Esophagus muscularis mucosa (tissue), 4 donors: Measurements from ENCODE around the gene ZSCAN5A.

Source experiments
- EP300 ChIP-seq: sonication (generic); formaldehyde crosslinking; IDR thresholded peaks from one replicate; pipeline ENCODE4 v1.6.1; 2017; ENCODE audit warnings: antibody characterized with exemption
- POLR2A ChIP-seq: fragments of 450-650 bp; IDR thresholded peaks from one replicate; pipeline ENCODE4 v1.6.1; 2017; ENCODE audit warnings: antibody characterized with exemption, moderate library complexity, mild to moderate bottlenecking, low read depth
- POLR2AphosphoS5 ChIP-seq, 2 donors: sonication (generic); formaldehyde crosslinking; IDR thresholded peaks; one replicate each; pipeline ENCODE4 v1.6.1; 2017; ENCODE audit warnings: antibody characterized with exemption in 2 of 2
- TF ChIP-seq, protein P1 (sequence below), 3 experiments: fragments of 200-600 bp in 2 of 3; fragments of 450-650 bp in 1 of 3; sonication (generic) in 2 of 3; IDR thresholded peaks; one replicate each; pipeline ENCODE4 v1.5.1; 2017 to 2019; ENCODE audit warnings: antibody characterized with exemption in 3 of 3, mild to moderate bottlenecking in 2 of 3, moderate library complexity in 1 of 3

DNA sequence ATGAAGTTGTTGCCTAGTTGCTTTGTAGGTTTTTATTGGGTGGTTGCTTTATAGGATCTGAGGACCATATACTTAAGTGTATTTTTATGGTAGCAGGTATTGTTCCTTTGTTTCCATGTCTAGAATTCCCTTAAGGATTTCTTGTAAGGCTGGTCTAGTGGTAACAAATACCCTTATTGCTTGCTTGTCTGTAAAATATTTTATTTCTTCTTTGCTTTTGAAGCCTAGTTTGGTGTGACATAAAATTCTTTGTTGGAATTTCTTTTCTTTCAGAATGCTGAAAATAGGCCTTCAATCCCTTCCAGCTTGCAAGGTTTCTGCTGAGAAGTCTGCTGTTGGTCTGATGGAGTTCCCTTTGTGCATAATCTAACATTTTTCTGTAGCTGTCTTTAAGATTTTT, 18.1 kb upstream of the ZSCAN5A start:
- TF ChIP-seq, protein P1, sequence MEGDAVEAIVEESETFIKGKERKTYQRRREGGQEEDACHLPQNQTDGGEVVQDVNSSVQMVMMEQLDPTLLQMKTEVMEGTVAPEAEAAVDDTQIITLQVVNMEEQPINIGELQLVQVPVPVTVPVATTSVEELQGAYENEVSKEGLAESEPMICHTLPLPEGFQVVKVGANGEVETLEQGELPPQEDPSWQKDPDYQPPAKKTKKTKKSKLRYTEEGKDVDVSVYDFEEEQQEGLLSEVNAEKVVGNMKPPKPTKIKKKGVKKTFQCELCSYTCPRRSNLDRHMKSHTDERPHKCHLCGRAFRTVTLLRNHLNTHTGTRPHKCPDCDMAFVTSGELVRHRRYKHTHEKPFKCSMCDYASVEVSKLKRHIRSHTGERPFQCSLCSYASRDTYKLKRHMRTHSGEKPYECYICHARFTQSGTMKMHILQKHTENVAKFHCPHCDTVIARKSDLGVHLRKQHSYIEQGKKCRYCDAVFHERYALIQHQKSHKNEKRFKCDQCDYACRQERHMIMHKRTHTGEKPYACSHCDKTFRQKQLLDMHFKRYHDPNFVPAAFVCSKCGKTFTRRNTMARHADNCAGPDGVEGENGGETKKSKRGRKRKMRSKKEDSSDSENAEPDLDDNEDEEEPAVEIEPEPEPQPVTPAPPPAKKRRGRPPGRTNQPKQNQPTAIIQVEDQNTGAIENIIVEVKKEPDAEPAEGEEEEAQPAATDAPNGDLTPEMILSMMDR (IDR thresholded peaks at IDR 0.05): no peak
- no peak for TF ChIP-seq POLR2A
- no peak for TF ChIP-seq EP300
- no peak for TF ChIP-seq POLR2AphosphoS5 (IDR thresholded peaks at IDR 0.05)
